NCI-H146 (cell line): ENCODE measurements around the gene SMAD3.

Experiments used
- DNase-seq: peaks from one replicate; lab custom pipeline; 2025; lab: John Stamatoyannopoulos, UW

Gene SMAD3

DNA sequence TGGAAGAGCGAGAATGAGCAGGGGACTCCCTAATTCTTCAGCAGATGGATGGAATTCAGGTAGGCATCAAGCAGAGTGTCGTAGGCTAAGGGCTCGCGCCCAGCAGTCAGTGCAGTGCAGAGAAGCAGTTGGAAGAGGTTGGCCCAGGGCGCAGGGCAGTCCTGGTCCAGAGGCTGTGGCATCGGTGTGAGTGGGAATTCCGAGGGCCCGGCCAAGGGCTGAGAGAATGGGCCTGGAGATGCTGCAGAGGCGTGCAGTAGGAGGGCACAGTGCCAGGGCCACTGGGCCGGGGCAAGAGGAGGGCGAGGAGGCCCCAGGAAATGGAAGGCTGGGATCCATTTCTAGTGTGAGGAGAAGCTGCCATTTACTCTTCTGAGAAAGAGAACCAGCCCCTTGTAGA, 114.6 kb downstream of the SMAD3 start:
- no peak for DNase-seq

DNA sequence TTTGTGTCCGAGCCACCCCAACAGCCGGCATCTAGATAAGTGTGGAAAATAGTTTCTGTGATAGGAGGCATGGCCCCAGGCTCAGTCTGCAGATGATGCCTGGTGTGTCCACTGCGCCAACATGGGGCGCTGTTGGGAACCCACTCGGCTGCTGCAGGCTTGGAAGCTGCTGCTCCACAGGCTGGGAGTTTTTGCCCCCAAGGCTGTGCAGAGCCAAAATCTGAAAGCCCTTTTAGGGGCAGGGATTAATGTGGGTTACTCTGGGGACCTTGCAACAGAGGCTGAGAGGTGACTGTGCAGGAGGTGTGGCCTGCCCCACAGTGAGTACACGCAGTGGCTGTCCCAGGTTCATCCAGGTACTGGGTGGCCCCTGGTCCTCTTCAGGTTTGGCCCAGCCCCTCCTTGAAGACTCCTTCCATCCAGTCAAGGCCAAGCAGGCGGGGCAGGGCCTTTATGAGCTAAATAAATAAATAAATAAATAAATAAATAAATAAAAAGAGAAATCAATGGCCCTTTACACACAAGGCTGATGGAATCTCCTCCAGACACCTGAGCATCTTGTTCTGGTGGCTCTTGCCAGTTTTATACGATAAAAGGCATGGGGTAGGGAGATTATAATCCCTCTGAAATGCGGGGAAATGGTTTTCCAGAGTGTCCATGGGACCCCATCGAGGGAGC, 115.3 kb downstream of the SMAD3 start:
- no peak for DNase-seq

DNA sequence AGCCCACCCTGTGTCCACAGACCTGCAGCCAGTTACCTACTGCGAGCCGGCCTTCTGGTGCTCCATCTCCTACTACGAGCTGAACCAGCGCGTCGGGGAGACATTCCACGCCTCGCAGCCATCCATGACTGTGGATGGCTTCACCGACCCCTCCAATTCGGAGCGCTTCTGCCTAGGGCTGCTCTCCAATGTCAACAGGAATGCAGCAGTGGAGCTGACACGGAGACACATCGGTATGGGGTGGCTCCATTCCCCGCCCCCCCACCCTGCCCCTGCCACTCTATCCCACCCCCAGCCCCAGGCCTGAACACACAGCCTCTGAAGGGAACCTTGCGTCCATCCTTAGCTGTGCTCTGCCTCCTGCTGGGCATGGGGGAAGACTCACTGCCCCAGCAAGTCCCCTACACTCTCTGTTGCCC, 115.8 kb downstream of the SMAD3 start:
- DNase-seq: no peak

DNA sequence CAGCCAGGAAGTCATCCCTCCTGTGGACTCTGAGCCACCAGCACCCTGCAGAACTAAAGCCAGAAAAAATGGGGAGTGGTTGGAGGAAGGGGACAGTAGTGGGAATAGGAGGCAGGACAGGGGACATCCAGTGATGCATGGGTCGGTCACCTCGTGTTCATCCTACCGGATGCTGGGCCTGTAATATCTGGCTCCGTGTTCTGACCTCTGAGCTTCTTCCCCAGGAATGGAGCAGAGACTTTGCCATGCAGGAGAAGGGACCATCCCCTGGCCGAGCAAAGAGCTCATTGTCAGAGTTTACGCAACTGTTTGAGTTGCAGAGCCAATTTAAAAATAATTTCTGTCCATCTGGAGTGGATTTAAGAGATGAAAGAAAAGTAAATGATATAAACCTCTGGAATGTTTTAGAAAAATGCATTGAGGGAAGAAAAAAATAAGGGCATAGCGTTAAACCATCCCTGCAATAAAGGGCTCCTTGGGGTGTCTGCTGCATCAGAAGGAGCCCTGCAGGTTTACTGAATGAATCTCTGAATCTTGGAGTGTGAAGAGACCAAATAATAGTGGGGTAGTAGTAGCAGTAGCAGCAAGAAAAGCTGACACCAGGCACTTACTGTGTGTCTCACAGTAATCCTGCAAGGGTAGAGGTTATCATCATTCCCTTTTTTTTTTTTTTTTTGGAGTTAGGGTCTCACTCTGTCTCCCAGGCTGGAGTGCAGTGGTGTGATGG, 118.2 kb downstream of the SMAD3 start:
- DNase-seq: no peak

DNA sequence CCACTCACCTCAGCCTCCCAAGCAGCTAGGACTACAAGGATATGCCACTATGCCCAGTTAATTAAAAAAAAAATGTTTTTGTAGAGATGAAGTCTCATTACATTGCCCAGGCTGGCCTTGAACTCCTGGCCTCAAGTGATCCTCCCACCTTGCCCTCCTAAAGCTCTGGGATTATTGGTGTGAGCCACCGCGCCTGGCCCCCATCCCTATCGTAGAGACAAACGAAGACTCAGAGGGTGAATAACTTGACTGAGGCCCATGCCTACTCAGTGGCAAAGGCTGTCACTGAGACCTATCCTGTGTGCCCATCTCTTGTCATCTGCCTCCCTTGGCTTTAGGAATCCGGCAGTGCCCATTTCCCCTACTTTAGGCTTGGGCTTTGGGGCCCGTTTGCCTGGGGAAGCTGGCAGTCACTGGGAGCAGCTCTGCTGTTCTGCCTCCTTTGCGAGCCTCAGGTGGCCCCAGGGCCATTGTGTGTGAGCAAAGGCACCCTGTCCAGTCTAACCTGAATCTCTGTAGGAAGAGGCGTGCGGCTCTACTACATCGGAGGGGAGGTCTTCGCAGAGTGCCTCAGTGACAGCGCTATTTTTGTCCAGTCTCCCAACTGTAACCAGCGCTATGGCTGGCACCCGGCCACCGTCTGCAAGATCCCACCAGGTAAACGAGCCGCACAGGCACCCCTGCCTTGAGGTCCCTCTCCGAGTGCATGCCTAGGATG, 119.0 kb downstream of the SMAD3 start:
- no peak for DNase-seq

DNA sequence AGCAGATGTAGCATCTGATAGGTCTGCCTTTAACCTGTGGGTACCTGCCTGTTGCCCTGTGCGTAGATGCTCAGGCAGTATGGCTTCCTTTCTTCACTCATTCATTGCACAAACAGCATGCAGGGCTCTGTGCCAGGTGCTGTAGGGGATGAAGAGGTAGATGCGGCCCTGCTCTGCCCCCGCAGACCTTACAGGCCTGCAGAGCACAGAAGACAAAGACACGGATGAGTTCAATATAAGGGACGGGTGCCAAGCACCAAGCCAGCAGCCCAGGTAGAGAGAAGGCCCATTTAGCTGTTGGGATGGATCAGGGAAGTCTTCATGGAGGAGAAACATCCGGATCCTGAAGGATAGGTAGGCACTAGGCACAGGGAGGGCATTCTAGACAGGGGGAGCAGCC, 119.6 kb downstream of the SMAD3 start:
- DNase-seq: no peak

DNA sequence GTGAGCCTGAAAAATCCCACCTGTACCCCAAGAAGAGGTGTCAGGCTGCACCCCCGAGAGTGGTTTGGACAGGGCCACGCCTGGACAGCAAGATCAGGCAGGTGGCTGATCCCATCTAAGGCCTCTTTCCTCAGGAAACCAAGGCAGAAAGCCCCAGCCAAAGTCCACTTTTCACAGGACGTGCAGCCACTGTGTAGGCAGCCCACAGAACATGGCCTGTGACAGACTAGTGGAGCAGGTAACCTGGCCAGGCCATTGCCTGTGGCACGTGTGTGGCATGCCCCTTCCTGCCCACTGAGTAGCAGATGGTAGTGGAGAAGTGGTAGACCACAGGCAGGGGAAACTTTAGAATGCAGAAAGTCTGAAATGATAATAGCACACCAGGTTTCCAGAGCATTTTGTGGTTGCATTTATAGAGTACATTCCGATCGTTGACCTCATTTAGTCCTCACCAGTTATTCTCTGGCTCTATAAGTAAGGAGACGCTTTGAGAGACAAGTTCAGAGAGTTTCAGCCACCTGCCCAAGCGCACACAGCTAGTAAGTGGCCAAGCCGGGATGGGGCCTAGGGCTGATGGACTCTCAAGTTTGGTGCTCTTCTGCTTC, 120.3 kb downstream of the SMAD3 start:
- no peak for DNase-seq

DNA sequence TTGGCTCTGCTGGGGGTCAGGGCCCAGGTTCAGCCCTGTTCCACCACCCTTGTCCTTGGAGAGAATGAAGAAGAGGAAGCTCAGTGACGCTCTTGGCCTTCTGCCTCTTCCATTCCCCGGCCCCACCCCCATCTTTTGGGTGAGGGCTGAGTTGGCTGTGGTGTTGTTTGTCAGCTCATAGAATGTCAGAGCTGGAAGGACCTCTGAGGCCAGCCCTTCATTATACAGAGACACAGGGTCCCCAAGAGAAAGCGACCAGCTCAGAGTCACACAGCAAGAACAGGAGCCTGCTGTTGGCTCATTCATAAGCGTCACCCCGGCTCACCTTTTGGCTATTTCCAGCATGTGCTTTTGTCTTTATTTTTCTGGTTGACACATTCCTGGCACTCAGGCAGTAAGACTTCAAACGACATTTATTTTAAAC, 120.8 kb downstream of the SMAD3 start:
- DNase-seq: no peak

DNA sequence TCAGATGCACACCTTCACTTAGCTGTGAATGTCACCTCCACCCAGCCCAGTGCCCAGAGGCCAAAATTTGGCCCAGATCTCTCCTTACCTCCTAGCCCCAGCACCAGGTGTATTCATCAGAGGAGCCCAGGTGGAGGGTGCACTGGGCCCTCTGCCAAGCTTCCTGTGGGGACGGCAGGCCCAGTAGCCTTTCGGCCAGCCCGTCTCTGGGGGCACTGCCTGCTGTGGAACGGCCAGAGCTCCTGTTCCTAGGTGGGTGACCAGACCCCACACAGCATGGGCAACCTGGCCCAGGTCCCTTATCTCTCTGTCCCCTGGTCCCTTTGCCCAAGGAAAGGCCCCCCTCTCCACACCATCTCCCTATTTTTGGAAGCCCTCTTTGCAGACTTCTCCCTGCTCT, 121.3 kb downstream of the SMAD3 start:
- DNase-seq: no peak

DNA sequence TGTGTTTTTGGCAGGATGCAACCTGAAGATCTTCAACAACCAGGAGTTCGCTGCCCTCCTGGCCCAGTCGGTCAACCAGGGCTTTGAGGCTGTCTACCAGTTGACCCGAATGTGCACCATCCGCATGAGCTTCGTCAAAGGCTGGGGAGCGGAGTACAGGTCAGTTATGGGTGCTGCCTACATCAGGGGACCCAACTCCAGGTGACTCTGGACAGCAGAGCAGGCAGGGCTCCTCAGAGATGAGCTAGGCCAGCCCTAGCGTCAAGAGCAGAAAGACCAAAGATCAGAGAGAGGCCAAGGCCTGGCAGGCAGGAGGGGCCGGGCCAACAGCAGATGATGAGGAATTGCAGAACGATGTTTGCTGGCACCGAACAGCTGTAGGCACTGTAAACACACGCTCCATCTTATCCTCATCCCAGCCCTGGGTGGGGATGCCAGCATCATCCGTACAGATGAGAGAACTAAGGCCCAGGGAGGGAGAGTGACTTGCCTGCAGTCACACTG, 122.0 kb downstream of the SMAD3 start:
- no peak for DNase-seq

DNA sequence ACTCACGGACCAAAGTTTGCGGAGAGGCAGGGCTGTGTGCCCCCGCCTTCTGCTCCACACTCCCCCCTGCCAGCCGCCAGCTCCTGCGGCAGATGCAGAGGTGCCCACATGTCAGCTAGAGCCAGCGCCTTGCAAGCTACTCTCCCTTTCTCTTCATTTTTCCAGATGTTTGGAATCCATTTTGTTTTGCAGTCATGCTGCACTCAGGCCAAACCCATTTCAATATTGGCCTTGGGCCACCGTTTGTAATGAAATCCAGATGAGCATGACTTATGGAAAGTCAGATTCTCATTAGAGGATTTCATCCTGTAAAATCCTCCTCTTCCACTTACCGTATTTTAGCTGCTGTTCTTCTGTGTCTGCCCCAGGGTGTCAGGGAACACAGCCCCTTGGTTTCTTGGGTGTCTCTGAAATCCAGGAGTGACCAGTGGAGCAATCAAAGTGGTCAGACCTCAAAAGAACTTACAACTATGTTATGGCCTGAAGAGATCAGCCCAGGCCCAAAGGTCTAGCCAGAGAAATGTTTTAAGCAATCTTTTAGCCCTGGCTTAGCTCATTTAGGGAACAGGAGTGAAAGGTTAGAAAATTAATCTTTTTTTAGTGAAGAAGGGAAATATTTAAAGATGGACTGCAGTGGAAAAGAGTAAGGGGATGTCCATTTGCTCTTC, 123.3 kb downstream of the SMAD3 start:
- DNase-seq: no peak

DNA sequence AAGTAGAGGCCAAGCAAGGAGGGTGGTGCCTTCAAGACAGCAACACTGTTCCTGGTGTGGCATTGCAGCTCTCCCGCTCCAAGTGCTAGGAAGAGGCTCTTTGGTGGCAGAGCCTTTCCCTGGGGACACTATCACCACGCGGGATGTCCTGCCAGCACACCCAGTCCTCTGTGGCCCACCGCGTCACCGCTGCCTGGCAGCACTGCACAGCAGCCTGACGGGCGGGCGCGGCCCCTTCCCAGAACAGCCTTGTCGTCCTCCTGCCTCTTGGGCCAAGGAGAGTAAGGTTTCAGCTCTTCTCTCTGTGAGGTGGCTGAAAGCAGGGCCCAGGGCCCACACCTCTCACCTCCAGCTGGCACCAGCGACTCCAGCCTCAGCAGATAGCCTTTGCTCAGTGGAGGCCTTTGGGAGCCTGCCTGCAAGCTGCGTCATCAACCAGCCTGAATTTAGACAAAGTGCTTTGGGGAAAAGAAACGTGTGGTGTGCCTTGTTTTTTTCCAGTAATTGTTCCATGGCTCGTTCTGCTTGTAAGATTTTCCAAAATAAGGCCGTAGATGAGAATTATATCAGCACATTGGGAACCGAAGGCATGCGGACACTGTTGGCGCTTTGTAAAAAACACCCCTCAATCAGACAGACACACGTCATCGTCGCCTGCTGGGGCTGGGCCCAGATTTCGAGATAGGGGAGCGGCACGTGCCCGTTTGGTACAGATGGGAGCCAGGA, 124.1 kb downstream of the SMAD3 start:
- no peak for DNase-seq

DNA sequence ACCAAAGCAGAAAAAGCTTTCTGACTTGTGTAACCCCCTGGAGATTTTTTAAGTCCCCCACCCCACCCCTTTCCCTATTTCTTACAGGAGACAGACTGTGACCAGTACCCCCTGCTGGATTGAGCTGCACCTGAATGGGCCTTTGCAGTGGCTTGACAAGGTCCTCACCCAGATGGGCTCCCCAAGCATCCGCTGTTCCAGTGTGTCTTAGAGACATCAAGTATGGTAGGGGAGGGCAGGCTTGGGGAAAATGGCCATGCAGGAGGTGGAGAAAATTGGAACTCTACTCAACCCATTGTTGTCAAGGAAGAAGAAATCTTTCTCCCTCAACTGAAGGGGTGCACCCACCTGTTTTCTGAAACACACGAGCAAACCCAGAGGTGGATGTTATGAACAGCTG, 124.9 kb downstream of the SMAD3 start:
- no peak for DNase-seq

DNA sequence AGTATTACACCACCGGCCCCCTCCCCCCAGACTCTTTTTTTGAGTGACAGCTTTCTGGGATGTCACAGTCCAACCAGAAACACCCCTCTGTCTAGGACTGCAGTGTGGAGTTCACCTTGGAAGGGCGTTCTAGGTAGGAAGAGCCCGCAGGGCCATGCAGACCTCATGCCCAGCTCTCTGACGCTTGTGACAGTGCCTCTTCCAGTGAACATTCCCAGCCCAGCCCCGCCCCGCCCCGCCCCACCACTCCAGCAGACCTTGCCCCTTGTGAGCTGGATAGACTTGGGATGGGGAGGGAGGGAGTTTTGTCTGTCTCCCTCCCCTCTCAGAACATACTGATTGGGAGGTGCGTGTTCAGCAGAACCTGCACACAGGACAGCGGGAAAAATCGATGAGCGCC, 125.4 kb downstream of the SMAD3 start:
- no peak for DNase-seq

DNA sequence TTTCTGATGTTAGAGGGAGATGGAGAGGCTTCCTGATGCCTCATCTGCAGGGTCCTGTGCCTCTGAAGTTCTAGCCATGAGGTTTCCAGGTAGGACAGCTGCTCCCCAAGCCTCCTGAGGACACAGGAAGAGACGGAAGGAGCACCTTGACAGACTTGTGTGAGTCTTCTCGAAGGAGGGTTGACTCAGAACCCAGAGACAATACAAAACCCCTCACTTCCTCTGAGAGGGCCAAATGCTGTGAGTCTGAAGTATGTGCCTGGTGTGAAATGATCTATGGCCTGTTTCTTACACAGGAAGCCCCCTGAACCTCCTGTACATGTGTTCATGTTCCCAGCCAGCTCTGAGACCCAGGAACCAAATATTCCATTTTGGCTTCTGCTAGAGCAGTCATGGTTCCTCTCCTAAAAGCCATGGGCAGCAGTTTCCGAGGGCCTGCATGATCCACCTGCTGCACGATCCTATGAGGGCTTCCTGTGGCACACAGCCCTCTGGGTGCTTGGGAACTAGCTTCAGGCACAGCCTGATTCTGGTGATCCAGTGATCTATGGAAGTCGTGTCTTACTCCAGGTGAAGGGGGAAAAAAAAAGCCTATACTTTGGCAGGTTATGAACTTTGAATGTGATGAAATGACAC, 126.9 kb downstream of the SMAD3 start:
- no peak for DNase-seq

DNA sequence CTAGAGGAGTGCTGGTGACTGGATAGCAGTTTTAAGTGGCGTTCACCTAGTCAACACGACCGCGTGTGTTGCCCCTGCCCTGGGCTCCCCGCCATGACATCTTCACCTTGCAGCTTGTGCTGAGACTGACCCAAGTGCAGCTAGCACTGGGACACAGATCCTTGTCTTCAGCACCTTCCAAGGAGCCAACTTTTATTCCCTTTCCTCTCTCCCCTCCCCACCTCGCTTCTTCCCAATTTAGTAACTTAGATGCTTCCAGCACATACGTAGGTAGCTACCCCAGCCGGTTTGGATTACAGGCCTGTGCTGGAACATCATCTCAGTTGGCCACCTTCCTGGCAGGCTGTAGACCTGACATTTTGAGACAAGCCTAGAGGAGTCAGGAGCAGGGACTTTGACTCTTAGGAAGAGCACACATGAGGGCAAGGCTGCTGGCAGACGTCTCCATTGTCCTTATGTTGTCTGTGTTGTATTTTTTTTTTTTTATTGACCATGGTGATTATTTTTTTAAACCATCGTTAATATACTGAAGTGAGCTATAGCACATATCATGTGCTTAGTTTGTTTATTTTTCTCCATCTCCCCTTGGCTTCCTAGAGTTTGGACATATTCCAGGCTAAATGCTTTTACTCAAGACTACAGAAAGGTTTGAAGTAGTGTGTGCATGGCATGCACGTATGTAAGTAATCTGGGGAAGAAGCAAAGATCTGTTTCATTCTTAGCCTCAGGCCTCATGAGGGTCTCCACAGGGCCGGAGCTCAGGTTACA, 128.0 kb downstream of the SMAD3 start:
- DNase-seq: no peak

DNA sequence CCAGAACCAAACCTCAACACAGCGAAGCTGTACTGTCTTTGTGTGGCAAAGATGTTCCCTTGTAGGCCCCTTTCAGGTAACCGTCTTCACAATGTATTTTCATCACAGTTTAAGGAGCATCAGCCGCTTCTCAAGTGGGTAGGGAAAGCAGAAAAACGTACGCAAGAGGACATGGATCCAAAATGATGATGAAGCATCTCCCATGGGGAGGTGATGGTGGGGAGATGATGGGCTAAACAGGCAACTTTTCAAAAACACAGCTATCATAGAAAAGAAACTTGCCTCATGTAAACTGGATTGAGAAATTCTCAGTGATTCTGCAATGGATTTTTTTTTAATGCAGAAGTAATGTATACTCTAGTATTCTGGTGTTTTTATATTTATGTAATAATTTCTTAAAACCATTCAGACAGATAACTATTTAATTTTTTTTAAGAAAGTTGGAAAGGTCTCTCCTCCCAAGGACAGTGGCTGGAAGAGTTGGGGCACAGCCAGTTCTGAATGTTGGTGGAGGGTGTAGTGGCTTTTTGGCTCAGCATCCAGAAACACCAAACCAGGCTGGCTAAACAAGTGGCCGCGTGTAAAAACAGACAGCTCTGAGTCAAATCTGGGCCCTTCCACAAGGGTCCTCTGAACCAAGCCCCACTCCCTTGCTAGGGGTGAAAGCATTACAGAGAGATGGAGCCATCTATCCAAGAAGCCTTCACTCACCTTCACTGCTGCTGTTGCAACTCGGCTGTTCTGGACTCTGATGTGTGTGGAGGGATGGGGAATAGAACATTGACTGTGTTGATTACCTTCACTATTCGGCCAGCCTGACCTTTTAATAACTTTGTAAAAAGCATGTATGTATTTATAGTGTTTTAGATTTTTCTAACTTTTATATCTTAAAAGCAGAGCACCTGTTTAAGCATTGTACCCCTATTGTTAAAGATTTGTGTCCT, 129.0 kb downstream of the SMAD3 start:
- DNase-seq: no peak

DNA sequence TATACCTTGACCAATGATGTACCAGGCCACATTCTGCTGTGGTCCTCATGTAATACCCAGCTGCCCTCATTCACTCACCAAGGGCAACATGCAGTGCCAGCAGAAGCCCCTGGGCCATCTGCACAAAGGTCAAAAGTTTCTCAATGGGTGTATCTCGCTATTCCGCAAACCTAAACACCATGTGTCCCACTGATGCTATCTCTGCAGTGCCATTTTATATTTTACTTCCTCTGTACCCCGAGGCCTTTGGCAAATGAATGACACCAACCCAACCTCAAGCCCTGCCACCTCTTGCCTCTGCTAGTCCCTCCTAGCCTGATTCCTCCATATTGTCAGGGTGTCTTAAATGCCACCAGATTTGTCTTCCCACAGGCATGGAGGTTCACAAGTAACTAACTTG, 129.9 kb downstream of the SMAD3 start:
- no peak for DNase-seq

DNA sequence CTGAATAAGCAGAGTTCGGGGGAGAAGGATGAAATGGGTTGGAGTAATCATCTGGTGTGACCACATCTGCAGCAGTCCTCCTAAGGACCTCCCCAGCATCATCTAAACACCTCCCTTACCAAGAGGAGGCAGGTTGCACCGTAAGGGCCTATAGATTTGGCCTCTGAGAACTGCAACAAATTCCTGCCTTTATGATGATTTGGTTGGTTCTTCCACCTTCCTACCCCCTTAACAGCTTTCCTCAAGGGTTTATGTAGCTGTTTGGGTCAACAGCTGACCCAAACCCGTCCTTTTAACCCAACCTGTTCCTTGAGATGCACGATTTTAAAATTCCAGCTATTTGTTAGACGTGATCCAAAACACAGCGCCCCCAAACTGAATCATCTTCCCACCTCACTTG, 130.8 kb downstream of the SMAD3 start:
- no peak for DNase-seq
